Endothelial cell of umbilical vein (primary cell): ENCODE results near the gene XXYLT1.

Source experiments
- CTCF ChIP-seq, 2 donors: IDR thresholded peaks; 1 replicate in 1 of 2; 2 replicates in 1 of 2; pipeline ENCODE4 v1.5.1; 2011; ENCODE audit warnings: low read length in 2 of 2, mild to moderate bottlenecking in 2 of 2, moderate library complexity in 2 of 2, control low read depth in 1 of 2, inconsistent platforms in 1 of 2, low read depth in 1 of 2; ENCODE audit not compliant: insufficient read depth in 1 of 2; ENCODE audit errors: extremely low read depth in 1 of 2
- EZH2 ChIP-seq: IDR thresholded peaks from 2 replicates; pipeline ENCODE4 v1.6.1; 2012; ENCODE audit warnings: borderline replicate concordance, low read depth, mild to moderate bottlenecking, moderate library complexity, low read length, inconsistent platforms; ENCODE audit not compliant: severe bottlenecking
- POLR2AphosphoS5 ChIP-seq: IDR thresholded peaks from 2 replicates; pipeline ENCODE4 v1.6.1; 2012; ENCODE audit warnings: low read depth, mild to moderate bottlenecking, control low read depth, low read length, moderate library complexity; ENCODE audit not compliant: insufficient read depth
- TF ChIP-seq, protein P1 (sequence below): IDR thresholded peaks from 2 replicates; pipeline ENCODE4 v1.6.1; 2011; ENCODE audit not compliant: insufficient read depth, insufficient read length

- TF ChIP-seq CTCF (IDR thresholded peaks at IDR 0.05; ENCODE audit: extremely low read depth in 1 of 2, insufficient read depth in 1 of 2, low read depth in 1 of 2, low read length in 2 of 2) = no peak
- TF ChIP-seq, protein P1, sequence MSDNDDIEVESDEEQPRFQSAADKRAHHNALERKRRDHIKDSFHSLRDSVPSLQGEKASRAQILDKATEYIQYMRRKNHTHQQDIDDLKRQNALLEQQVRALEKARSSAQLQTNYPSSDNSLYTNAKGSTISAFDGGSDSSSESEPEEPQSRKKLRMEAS = no peak
- no peak for TF ChIP-seq POLR2AphosphoS5
- TF ChIP-seq EZH2 = no peak
Observed at GRCh38 chr3:195101001-195101583, 169.9 kb downstream of the XXYLT1 start.
